ENCODE measurements around the gene SMAP1. TPM values are rescaled to one million over a fixed set of nuclear protein-coding genes. Genes with fewer than 3 reads are reported as not detected.

Gene SMAP1
- total RNA-seq, 1 experiment from 2014 or later: 3.5 TPM

DNA sequence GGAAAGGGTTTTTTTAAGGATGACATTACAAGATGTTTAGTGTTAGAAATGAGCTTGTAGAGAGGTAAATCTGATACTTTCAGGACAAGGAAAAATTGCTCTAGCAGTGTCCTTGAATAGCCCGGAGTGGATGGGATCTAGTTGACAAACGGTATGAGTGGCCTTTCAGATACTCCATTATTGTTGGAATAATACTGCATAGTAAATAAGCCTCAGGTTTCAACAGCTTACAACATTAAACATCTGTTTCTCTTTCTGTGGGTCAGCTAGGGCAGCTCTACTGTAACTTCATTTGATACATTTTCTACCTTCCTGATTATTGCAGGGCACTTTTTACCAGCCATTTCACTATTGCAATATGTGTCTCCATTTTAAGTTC is 171.2 kb downstream of the SMAP1 start:
- H3K4me1 ChIP-seq (ENCODE audit: control insufficient read depth in 1 of 2, insufficient read depth in 2 of 2, low read length in 2 of 2): no peaks in the 10 kb centered on the region
- no peak for TF ChIP-seq TCF7L2 (IDR thresholded peaks at IDR 0.05; ENCODE audit: borderline replicate concordance, extremely low read depth, insufficient read depth, insufficient read length)
- TF ChIP-seq CBX3 (IDR thresholded peaks at IDR 0.05; ENCODE audit: low read depth): no peak
- TF ChIP-seq, protein P1, sequence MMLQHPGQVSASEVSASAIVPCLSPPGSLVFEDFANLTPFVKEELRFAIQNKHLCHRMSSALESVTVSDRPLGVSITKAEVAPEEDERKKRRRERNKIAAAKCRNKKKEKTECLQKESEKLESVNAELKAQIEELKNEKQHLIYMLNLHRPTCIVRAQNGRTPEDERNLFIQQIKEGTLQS (IDR thresholded peaks at IDR 0.05): no peak
- TF ChIP-seq, protein P2, sequence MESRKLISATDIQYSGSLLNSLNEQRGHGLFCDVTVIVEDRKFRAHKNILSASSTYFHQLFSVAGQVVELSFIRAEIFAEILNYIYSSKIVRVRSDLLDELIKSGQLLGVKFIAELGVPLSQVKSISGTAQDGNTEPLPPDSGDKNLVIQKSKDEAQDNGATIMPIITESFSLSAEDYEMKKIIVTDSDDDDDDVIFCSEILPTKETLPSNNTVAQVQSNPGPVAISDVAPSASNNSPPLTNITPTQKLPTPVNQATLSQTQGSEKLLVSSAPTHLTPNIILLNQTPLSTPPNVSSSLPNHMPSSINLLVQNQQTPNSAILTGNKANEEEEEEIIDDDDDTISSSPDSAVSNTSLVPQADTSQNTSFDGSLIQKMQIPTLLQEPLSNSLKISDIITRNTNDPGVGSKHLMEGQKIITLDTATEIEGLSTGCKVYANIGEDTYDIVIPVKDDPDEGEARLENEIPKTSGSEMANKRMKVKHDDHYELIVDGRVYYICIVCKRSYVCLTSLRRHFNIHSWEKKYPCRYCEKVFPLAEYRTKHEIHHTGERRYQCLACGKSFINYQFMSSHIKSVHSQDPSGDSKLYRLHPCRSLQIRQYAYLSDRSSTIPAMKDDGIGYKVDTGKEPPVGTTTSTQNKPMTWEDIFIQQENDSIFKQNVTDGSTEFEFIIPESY (IDR thresholded peaks at IDR 0.05; ENCODE audit: extremely low read depth, insufficient replicate concordance, low read length): no peak
- no peak for TF ChIP-seq FOSL1 (IDR thresholded peaks at IDR 0.05; ENCODE audit: low read depth)
- no peak for TF ChIP-seq JUND (IDR thresholded peaks at IDR 0.05)
- TF ChIP-seq, protein P3, sequence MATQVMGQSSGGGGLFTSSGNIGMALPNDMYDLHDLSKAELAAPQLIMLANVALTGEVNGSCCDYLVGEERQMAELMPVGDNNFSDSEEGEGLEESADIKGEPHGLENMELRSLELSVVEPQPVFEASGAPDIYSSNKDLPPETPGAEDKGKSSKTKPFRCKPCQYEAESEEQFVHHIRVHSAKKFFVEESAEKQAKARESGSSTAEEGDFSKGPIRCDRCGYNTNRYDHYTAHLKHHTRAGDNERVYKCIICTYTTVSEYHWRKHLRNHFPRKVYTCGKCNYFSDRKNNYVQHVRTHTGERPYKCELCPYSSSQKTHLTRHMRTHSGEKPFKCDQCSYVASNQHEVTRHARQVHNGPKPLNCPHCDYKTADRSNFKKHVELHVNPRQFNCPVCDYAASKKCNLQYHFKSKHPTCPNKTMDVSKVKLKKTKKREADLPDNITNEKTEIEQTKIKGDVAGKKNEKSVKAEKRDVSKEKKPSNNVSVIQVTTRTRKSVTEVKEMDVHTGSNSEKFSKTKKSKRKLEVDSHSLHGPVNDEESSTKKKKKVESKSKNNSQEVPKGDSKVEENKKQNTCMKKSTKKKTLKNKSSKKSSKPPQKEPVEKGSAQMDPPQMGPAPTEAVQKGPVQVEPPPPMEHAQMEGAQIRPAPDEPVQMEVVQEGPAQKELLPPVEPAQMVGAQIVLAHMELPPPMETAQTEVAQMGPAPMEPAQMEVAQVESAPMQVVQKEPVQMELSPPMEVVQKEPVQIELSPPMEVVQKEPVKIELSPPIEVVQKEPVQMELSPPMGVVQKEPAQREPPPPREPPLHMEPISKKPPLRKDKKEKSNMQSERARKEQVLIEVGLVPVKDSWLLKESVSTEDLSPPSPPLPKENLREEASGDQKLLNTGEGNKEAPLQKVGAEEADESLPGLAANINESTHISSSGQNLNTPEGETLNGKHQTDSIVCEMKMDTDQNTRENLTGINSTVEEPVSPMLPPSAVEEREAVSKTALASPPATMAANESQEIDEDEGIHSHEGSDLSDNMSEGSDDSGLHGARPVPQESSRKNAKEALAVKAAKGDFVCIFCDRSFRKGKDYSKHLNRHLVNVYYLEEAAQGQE (IDR thresholded peaks at IDR 0.05; ENCODE audit: low read depth): no peak
- TF ChIP-seq SIN3A (IDR thresholded peaks at IDR 0.05; ENCODE audit: low read depth): no peak
- TF ChIP-seq, protein P4, sequence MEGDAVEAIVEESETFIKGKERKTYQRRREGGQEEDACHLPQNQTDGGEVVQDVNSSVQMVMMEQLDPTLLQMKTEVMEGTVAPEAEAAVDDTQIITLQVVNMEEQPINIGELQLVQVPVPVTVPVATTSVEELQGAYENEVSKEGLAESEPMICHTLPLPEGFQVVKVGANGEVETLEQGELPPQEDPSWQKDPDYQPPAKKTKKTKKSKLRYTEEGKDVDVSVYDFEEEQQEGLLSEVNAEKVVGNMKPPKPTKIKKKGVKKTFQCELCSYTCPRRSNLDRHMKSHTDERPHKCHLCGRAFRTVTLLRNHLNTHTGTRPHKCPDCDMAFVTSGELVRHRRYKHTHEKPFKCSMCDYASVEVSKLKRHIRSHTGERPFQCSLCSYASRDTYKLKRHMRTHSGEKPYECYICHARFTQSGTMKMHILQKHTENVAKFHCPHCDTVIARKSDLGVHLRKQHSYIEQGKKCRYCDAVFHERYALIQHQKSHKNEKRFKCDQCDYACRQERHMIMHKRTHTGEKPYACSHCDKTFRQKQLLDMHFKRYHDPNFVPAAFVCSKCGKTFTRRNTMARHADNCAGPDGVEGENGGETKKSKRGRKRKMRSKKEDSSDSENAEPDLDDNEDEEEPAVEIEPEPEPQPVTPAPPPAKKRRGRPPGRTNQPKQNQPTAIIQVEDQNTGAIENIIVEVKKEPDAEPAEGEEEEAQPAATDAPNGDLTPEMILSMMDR (IDR thresholded peaks at IDR 0.05 in 2 of 3, conservative IDR thresholded peaks at IDR 0.05 in 1 of 3; ENCODE audit: borderline replicate concordance in 1 of 3, insufficient read depth in 1 of 3, low read depth in 2 of 3, low read length in 2 of 3): no peak
- TF ChIP-seq ZFX (IDR thresholded peaks at IDR 0.05): no peak
- TF ChIP-seq EGR1 (IDR thresholded peaks at IDR 0.05; ENCODE audit: low read depth): no peak
- no peak for TF ChIP-seq EZH2phosphoT487 (IDR thresholded peaks at IDR 0.05; ENCODE audit: borderline replicate concordance)
- no peak for TF ChIP-seq CEBPB (IDR thresholded peaks at IDR 0.05; ENCODE audit: low read depth)
- ChIA-PET POLR2A (no interaction called here), RAD21 (ENCODE audit: low non-redundant PET in 1 of 2, low total read pairs in 2 of 2, uncharacterized antibody in 2 of 2, unreplicated experiment in 2 of 2) (no interaction called here), CTCF (no interaction called here)
- H3K27ac ChIP-seq (ENCODE audit: low read depth, low read length): no peak overlapping the region
- no TSS peak for BruUV-seq (replicated peaks)
- no peak overlapping the region for H3K9ac ChIP-seq (ENCODE audit: low read length)
- no peak overlapping the region for H3K4me2 ChIP-seq (ENCODE audit: low read length)
- H4K20me1 ChIP-seq (ENCODE audit: insufficient read depth): no peaks in the 10 kb centered on the region
- H3K9me3 ChIP-seq (ENCODE audit: control insufficient read depth in 1 of 2, insufficient read depth in 1 of 2, low read depth in 1 of 2, low read length in 2 of 2): no peaks in the 10 kb centered on the region
- H3K36me3 ChIP-seq (ENCODE audit: control insufficient read depth in 1 of 2, insufficient read depth in 2 of 2, low read length in 2 of 2): no peaks in the 10 kb centered on the region
- H2AFZ ChIP-seq (ENCODE audit: low read depth, low read length, poor library complexity, severe bottlenecking): no peak overlapping the region
- no peak for ATAC-seq
- H3K27me3 ChIP-seq (ENCODE audit: insufficient read depth, low read length): no peaks in the 10 kb centered on the region
- H3K9me2 ChIP-seq (ENCODE audit: insufficient read depth): no peaks in the 10 kb centered on the region
- H3K4me3 ChIP-seq (replicated peaks in 1 of 2; ENCODE audit: low read depth in 1 of 2, low read length in 2 of 2): no peak overlapping the region
- DNase-seq (ENCODE audit: low read depth, low spot score): no peak
- H3K79me2 ChIP-seq (ENCODE audit: insufficient read depth, low read length): no peaks in the 10 kb centered on the region
- intact Hi-C loops (cut with micrococcal nuclease): no loop called here
